Activated CD4-positive, alpha-beta T cell treated with anti-CD3 and anti-CD28 coated beads, Interleukin-2, amount 50 U/mL, for 24 hours (primary cell): Measurements from ENCODE around the gene CDC7.

Source experiments
- DNase-seq, 2 donors: peaks; one replicate each; pipeline ENCODE4 v3.0.0-alpha.2; 2020; ENCODE audit warnings: low read depth in 1 of 2, low spot score in 1 of 2

The CDC7 gene

DNA sequence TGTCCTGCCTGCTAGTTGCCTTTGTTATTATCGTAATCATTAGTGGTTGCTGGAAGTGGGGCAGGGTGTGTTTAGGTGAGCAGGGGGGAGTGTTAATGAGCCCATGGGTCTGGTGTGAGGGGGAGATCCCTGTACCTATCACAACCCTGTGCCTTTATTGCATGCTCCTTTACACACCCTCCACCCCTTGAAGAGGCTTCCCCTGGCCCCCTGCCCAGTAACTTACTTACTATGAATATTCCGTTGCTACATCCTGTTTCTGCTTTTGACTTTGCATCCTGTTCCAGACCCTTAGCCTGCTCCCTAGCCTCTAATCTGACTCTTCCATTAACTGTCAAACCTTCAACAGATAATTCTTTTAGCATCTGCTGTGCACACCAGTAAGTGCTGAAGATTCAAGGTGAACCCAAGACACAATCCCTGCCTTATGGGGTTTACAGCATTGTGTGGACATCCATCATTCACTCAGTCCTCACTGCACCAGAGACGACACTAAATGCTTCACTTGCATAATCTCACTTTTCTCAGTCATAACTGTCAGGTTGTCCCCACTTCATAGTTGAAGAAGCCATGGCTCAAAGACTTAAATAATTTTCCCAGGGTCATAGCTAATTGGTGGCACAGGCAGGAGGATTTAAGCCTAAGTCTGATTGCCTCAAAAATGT, 47.9 kb downstream of the CDC7 start:
- DNase-seq, result no peak

DNA sequence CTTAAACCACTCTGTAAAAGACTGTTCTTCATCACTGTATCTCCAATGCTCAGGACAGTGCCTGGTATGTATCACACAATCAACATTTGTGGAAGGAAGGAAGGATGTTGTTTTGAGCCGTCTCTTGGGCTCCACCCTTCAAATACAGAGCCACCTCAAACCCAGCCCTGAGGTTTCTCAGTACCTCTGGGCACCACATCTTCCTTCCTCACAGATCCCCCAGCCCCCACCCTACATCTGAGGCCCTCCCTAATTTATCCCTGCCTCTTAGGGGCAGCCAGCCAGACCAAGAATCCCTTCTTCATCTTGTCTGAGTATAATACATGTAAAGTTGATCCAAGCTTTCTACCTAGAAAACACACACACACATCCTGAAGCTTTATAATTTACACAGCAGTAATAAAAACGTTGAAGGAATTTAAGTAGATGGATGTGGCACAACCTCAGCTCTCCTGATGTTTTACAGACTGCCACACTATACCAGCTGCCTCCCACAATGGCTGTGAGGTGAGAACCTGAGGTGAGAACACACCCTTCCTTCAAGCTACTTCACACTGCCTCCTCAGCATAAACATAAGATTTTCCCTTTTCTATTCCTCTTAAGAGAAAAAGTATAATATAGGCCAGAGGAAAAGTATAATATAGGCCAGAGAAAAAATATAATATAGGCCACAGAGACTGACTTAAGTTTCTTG, 48.5 kb downstream of the CDC7 start:
- no peak for DNase-seq

DNA sequence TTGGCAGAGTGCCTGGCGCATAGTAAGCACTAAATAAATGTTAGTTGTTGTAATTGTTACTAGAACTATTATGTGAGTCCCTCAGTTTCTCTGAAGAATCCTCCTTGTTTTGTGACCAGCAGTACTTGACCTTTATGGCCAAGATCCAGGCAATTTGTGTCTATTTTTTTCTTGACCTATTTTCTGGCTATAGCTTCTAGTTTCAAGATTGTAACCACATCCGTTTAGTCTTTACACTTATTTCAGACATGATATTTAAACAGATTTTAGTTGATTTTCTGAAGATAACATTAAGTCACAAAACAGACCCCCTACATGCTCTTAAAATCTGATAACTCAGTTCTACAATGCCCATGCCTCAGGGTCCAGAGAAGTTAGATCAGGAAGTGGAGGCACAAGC, 50.3 kb downstream of the CDC7 start:
- no peak for DNase-seq

DNA sequence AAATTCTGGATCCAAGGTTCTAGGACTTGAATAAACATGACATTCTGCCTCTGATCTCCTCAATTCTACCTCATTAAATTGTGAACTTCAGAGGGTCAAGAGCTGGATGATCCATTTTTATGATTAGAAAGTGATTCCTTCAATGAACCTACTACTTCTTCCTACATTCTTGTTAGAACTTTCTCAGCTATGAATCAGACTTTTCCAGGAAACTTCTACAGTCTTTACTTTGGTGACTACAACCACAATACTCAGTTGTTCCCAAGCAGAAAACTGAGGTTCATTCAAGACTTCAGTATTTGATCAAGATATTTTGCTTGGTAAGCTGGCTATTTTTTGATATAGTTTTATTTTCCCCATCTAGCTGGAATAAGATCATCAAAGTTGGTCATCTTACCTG, 51.4 kb downstream of the CDC7 start:
- DNase-seq, result no peak

DNA sequence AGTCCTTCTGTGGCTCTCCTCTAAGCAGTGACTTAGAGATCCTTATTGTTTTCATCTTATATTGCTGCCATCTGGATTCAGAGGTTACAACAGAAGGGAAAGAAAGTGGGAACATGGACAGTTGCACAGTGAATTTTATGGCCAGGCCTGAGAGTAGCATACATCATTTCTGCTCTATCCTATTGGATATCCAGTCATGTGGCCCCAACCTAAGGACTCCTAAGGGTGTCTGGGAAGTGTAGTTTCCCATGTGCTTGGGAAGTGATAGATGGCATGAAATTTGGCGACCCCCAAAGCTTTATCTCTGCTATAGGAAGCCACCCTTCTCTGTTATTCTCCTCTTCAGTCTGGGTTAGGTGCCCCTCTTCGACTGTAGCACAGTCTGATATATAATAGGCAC, 51.9 kb downstream of the CDC7 start:
- no peak for DNase-seq

DNA sequence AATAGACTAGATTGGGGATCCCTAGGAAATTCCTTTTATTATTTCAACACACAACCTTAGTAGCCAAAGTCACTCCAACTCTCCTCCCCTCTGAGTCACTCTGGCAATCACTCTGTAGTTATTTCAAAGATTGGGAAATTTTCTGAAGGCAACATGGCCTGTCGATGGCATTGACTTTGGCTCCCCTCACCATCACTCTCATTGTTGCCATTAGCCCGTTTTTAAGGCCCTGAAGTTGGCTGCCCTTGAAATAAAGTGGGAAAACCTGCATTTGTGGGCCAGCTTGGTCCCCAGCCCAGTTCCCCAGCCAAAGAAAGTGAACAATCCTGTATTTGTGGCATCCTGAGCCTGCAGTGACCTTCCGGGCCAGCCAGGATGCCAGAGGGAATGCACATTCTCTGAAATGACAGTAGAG, 52.5 kb downstream of the CDC7 start:
- DNase-seq, result no peak

DNA sequence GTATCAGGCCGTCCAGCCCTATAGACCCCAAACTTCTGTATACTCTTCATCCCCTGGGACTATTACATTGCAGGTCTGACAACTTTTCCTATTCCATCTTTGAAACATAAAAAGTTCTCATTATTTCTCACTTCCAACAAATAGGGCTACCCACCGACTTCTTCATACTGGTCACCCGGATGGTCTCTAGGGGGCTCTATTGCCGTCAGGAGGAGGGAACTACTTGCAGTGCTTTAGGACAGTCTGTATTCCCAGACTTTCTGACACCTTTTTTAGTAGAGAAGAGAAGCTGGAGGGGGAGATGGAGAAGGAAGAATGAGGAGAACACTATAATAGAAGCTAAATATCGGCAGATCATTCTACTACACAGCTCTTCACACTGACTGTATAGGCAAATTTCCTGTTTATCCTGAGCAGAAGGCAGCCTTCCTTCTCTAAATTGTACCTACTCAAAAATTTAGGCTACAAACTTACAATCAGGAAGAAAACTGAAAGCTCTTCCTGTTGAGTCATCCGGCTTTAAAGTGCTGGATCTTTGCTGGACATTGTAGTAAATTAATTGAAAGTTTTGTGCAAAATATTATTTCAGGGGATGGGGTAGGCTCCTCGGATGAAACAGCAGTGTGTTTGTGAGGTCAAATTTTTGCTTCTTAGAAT, 54.6 kb downstream of the CDC7 start:
- DNase-seq, result no peak

DNA sequence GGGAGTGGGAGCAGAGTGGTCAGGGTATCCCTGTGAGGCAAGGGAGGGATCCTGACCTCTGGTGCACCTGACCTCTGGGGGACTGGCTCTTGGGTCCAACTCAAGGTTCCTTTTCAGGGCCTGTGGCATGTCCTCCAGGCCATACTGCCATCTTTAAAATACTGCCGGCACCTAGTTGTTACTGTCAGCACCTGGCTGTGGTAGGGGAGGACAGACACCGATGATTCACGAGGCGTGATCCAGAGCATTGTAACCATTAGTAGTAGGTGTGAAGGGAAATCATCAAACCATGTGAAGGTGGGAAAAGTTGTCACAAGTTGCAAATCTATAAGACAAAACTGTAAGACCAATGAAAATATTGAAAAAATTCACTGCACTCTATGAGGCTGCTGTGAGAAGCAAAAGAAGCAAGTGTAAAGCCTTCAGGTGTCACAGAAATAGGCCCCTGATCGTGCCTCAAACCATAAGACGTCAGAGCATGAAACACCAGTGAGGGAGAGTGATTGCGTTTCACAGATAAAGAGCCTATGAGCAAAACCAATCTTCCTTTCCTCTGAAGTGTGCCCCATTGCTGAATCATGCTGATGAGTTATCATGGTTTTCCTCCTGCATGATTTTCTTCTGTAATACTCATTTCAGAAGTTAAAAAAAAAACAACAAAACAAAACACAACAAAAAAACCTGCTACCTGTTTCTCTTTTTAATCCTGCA, 55.3 kb downstream of the CDC7 start:
- DNase-seq, result peak; percentile 26 to 73

DNA sequence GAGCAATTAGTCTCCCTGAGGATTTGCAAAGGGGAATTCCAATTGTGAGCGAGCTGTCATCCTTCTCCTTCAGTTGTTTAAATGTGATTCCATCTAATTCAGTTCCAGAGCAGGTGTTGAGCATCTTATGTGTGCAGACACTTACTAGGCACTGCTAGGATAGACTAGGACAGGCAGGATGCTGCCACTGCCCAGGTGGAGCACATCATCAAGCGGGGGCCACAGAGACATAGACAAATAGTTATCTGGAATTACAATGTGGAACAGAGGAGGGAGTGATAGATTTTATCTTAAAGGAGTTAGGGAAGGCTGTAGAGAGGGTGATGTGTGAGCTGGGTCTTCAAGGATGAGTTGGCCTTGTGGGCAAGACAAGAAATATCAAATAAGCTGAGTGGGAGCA, 55.9 kb downstream of the CDC7 start:
- DNase-seq, result no peak

DNA sequence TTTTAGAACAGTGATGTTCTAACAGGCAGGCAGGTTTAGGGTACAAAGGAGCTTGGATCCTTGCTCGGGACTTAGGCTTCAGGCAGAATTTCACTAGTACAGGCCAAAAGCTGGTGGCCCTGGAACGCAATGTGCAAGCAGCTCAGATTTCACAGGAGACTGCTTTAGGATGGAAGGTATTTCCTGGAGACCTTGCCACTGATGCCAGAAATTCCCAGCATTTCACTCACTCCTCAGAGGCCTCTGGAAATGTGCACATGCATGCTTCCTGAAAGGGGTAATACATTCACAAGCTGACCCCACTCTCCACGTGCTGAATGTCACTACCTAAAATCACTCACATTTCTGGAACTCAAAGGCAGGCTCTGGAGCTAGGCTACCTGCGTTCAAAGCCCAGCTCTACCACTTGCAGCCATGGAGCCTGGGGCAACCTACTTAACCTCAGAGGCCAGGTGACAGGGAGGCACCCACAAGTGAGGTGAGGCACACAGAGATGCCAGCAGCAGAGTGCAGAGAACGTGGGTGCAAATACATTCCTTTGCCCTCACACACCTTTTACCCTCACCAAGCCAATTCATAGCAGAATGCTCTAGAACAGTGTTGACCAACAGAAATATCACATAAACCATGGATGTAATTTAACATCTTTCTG, 56.5 kb downstream of the CDC7 start:
- no peak for DNase-seq

DNA sequence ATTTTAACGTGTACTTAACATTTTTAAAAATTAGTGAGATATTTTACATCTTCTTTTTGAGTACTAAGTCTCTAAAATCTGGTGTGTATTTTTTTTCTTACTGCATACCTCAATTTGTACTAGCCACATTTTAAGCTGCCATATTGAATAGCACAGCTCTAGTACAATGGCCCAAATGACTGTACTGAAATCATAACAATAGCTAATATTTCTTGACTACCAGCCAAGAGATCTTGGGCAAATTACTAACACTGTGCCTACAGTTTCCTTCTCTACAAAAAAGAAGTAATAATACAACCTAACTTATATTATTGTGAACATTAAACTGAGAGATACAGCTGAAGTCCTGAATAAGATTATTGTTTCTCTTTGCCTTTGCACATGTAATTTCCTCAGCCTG, 57.2 kb downstream of the CDC7 start:
- no peak for DNase-seq

DNA sequence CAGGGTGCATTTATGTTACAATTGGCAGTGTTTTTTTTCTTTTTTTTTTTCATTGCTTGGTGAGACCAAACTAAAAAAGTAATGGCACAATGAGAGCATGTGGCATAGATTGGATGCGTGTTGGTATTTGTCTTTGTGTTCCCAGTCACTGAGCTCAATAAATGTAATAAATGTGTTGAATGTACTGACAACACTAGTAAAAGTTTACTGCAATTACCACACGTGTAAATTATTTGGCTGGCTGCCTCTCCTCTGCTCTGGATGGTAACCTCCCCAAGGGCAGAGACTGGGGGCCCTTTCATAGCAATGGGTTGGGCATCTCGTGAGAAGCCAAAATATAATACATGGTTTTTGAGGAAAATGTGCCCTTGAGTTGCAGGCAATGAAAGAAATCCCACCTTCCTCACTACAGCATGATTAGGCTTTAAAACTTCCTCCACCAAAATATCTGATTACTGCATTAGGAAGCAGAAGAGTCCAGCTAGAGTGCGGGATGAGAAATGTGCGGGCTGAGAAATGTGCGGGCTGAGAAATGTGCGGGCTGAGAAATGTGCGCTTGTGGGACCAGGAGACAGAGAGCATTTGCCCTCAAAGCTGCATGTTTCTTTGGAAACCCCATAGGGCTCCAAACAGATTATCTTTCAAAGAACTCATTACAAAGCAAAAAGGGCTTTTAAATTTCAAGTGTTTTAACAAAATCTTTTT, 58.5 kb downstream of the CDC7 start:
- DNase-seq, result no peak

DNA sequence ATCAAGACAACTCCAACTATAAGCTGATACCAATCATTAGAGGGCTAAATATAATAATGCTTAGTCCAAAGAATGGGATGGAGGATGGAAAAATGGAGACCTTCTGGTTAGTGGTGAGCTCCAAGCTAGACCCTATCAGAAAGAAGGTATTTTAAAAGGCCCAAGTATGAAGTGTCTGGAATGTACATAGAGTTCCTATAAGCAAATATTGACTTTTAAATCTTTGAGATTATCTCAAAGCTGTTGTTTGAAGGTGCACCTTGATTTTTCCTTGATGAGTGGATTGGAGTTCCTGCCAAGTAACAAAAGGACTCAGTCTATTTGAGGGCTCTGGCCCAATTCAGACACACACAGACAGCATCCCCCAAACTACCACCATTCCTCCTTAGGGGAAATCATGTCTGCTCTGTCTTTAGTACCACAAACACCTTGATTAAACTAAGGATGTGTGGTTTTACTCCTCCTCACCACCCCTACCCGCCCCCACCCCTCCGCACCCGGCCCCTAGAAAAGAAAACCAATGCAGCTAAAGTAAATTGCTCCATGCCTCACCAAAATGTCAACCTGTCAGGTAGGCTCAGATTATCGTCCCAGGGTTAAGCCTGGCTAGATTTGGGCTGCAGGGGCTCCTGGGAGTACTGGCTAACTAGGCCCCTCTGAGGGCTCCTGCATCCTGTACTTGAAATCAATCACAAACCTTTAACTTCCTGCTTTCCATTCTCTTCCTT, 59.4 kb downstream of the CDC7 start:
- DNase-seq, result no peak

DNA sequence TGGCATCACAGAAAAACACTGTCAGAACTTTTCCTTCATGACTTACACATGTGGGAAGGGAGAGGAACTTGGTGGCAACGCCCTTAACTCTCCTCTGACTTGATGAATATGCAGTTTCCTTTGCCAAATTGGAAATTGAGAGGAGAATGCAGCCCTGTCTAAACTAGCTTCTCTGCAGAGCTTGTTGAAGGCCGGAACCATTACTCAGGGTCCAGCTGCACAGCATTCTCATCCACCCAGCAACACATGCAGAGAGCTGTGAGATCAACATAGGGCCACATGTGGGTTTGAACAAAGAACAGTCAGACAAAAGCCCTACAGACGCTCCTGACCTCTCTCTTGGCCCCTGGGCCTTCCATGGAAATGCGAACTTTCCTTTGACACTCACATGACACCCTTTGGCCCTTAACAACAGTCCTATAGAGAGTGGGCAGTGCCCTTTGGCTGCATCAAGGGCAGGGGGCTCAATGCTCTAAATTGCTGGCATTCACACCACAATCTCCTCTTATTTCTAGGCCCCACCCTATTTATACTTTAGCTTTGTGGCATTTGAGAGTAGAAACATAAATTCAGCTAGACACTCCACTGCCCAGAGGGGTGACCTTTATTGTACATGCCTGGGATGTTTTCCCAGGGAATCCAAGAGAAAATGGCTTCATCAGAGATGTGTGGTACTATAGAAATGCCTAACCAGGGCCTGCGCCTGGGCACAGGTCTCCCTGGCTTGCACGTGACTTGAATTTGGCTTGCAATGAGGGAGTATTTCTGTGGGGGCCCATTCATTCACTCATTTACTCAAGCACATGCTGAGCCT, 64.4 kb downstream of the CDC7 start:
- no peak for DNase-seq

DNA sequence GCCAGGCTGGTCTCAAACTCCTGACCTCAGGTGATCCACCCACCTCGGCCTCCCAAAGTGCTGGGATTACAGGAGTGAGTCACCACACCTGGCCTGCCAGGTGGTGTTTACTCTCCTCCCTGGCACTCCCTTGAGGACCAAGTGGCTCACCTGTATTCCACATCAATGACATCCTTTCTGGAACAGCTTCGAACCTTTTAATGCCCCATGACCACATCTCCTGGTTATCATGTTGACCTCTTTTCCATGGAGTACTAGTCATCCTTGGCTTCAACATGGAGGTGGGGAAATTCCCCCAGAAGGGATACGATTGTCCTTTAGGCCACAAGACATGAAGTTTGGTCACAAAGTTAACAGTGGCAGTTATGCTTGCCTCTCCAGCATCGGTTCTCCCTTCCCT, 66.9 kb downstream of the CDC7 start:
- no peak for DNase-seq

DNA sequence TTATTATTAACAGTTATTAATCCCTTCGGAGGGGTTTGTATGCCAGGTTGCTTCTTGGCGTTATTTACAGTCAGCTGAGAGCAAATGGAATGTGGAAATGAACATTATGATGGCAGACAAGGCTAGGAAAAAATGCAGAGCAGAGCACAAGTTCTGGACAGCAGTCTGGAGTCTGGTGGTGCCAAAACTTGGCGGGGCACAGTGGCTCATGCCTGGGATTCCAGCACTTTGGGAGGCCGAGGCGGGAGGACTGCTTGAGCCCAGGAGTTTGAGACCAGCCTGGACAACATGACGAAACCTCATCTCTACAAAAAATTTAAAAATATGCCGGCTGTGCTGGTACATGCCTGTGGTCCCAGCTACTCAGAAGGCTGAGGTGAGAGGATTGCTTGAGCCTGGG, 67.6 kb downstream of the CDC7 start:
- DNase-seq, result no peak

DNA sequence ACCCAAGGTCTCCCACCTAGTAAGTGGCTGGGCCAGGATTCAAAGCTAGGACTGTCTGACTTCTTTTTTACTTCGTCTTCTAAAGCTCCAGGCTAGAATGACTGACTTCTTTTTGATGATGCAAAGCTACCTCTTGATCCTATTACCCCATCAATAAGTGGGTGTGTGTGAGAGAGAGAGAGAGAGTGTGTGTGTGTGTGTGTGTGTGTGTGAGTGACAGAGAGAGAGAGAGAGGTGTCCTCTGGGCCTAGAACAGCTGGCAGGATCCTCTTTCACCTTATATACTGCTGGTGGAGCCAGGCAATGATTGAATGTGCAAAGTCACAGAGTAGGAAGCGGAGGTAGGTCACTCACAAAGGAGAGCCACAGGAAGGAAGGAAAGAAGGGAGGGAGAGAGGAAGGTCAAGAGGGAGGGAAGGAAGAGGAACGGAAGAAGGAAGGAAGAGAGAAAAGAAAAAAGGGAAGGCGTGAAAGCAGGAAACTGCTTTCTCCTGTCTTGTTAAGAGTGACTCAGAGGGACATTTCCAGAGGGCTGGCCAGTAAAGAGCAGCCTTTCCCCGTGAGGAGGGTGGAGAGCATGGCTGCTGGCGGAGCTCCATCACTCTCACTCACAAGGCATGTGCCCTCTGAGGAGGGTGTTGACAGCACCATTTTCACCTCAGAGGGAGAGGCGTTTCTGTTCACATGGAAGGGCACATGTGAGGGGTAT, 68.9 kb downstream of the CDC7 start:
- DNase-seq, result no peak

DNA sequence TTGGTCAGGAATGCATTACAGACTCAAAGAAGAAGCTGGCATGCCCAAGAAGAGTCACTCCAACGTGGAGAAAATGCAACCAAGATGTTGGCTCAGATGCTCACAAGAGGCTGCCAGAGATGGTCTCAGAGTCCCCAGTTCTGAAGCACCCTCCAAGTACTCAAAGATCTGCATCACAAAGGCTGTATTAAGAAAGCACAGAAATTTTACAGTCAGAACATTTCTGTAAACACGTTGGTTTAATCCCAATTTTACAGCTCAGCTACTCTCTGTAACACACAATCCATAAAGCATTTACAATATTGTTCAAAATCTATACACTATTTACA, 69.4 kb downstream of the CDC7 start:
- DNase-seq, result no peak

DNA sequence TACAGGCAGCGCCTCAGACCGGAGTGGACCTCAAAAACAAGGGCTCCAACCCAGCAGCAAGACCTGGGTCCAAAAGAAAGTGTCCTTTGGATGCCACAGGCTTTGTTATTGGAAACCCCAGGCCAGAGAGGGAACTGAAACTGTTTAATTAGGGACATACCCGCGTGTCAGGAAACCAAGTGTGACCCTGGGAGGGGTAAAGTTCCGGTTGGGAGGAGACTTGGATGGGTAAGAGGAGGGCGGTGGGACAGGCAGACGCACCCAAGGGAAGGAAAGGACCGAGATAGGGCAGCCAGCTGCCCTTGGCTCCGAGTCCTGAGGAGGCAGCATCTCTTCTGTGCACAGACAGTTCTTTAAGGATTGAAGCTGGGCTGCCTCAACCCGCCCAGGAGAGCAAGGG, 71.4 kb downstream of the CDC7 start:
- no peak for DNase-seq
